Esophagus squamous epithelium (tissue), 4 donors: Measurements from ENCODE around the gene MSH3.

Experiments
- CTCF ChIP-seq, 6 experiments: fragments of 450-650 bp in 4 of 6; fragments of 200-600 bp in 2 of 6; sonication (generic) in 2 of 6; IDR thresholded peaks; one replicate each; pipeline ENCODE4 v1.5.1; 2016 to 2019; ENCODE audit warnings: antibody characterized with exemption in 6 of 6, mild to moderate bottlenecking in 4 of 6, moderate library complexity in 4 of 6
- POLR2A ChIP-seq, 4 donors: fragments of 450-650 bp; IDR thresholded peaks; one replicate each; pipeline ENCODE4 v1.6.1; 2017; ENCODE audit warnings: antibody characterized with exemption in 4 of 4, mild to moderate bottlenecking in 4 of 4, moderate library complexity in 3 of 4

GRCh38 chr5:80782626-80783025 lies 128.2 kb downstream of the MSH3 start:
- no peak for TF ChIP-seq CTCF (IDR thresholded peaks at IDR 0.05)
- TF ChIP-seq POLR2A (IDR thresholded peaks at IDR 0.05) = no peak
